Type B pancreatic cell (in vitro differentiated cells): ENCODE data around the gene BMP8A. TPM values are rescaled to one million over a fixed set of nuclear protein-coding genes. Genes with fewer than 3 reads are reported as not detected.

Source experiments
- DNase-seq: peaks from one replicate; pipeline ENCODE4 v3.0.0; 2021; ENCODE audit warnings: mixed read lengths; ENCODE audit not compliant: unreplicated experiment; ENCODE audit errors: extremely low spot score
- H3K27ac Mint-ChIP-seq: 2 replicates; pipeline ENCODE4 v1.8.0; 2021; ENCODE audit warnings: mild to moderate bottlenecking, mixed read lengths
- H3K27me3 Mint-ChIP-seq: 2 replicates; pipeline ENCODE4 v1.8.0; 2021; ENCODE audit warnings: mixed read lengths
- H3K36me3 Mint-ChIP-seq: 2 replicates; pipeline ENCODE4 v1.8.0; 2021; ENCODE audit warnings: mixed read lengths
- H3K4me1 Mint-ChIP-seq: one replicate; pipeline ENCODE4 v1.8.0; 2021; ENCODE audit warnings: mixed read lengths; ENCODE audit not compliant: unreplicated experiment
- H3K4me3 Mint-ChIP-seq: 2 replicates; pipeline ENCODE4 v1.8.0; 2021; ENCODE audit warnings: mild to moderate bottlenecking, mixed read lengths
- H3K9me3 Mint-ChIP-seq: 2 replicates; pipeline ENCODE4 v1.8.0; 2021; ENCODE audit warnings: mixed read lengths
- total RNA-seq: library from RNA; stranded (reverse); gene quantifications from 2 replicates; pipeline ENCODE4 v1.2.1, GENCODE V29; 2021; ENCODE audit warnings: low replicate concordance
- TF ChIP-seq, protein P1 (sequence below): fragments of 200-600 bp; sonication (generic); conservative IDR thresholded peaks from 2 replicates; pipeline ENCODE4 v1.5.0; 2021; ENCODE audit warnings: antibody characterized with exemption, mild to moderate bottlenecking

BMP8A gene
- total RNA-seq, 1 donor from 2014 or later, result 1.1 TPM

DNA sequence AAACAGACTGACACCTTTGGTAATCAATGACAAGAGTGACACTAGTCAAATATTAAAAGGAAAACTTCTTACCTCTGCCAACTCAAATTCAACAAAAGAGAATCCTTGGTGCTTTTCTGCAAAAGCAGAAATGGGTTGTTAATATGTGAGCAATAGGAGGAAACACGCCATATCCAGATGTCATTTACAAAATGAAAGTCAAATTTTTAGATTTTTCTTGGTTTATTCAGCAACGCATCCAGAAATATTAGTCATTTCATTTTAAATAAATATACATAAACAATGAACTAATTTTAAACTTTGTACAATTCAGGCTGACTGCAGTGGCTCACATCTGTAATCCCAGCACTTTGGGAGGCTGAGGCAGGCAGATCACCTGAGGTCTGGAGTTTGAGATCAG, 62.8 kb downstream of the BMP8A start:
- TF ChIP-seq, protein P1, sequence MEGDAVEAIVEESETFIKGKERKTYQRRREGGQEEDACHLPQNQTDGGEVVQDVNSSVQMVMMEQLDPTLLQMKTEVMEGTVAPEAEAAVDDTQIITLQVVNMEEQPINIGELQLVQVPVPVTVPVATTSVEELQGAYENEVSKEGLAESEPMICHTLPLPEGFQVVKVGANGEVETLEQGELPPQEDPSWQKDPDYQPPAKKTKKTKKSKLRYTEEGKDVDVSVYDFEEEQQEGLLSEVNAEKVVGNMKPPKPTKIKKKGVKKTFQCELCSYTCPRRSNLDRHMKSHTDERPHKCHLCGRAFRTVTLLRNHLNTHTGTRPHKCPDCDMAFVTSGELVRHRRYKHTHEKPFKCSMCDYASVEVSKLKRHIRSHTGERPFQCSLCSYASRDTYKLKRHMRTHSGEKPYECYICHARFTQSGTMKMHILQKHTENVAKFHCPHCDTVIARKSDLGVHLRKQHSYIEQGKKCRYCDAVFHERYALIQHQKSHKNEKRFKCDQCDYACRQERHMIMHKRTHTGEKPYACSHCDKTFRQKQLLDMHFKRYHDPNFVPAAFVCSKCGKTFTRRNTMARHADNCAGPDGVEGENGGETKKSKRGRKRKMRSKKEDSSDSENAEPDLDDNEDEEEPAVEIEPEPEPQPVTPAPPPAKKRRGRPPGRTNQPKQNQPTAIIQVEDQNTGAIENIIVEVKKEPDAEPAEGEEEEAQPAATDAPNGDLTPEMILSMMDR, result no peak
- Mint-ChIP-seq H3K27ac (no peak overlapping the region), H3K27me3 (no peaks in the 10 kb centered on the region), H3K4me3 (no peak overlapping the region), H3K9me3 (no peaks in the 10 kb centered on the region), H3K36me3 (peaks cover 11% of the 10 kb centered on the region), H3K4me1 (no peaks in the 10 kb centered on the region)
- no peak for DNase-seq

DNA sequence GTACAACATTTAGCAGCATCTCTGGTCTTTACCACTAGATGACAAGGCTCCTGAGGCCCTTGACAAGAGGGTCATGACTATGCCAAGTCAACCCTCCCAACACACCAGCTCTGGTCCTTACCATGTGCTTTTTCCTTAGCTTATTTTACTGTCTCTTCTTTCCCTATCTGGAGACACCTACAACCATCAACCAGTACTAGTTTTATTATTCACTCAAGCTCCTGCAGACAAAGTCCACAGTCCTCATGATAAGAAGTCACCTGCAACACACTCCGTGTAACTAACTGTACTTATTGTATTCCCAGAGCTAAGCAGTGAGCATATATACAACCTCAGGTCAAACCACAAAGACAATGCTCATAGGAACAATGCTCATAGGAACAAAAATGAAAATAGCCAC, 69.8 kb downstream of the BMP8A start:
- H3K27me3 Mint-ChIP-seq, result no peaks in the 10 kb centered on the region
- H3K27ac Mint-ChIP-seq, result peak overlapping the region; percentile 16
- peaks cover 57% of the 10 kb centered on the region for H3K36me3 Mint-ChIP-seq
- no peak for DNase-seq
- TF ChIP-seq, protein P1, result no peak
- no peaks in the 10 kb centered on the region for H3K4me1 Mint-ChIP-seq
- no peaks in the 10 kb centered on the region for H3K9me3 Mint-ChIP-seq
- no peak overlapping the region for H3K4me3 Mint-ChIP-seq

DNA sequence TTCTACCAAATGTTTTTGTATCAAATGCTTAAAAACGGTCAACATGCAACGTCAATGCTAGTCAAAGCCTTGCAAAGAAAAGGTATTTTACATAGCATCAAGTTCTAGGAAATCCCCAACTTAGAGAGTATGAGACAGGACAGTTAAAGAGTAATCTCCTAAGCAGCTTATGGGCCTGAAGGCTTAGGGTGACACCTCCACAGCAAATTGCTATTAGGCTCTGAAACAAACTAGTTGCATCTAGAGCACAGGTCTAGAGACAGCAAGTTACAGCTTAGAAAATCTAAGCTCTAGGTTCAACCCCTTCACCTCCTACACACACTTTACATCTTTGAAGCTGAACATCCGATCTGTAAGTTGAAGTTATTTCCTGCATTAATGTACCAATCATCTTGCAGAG, 71.5 kb downstream of the BMP8A start:
- H3K27me3 Mint-ChIP-seq, result no peaks in the 10 kb centered on the region

DNA sequence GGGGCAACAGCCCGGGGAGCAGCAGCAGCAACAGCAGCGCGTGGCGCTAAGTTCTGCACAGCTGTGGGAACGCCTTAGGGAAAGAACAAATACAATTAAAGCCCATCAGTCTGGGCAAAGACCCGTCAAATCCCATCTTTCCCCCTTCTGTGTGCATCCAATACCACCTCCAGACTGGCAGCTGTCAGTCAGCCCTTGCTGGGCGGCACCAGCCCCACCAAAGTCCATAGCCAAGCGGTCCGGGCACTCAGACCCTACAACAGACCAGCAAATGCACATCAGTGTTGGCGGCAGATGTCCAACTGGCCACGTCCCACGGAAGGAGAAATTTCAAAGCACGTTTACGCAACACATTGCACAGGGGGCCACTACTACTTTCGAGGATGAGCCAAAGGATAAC, 72.2 kb downstream of the BMP8A start:
- no peak for DNase-seq
- no peak overlapping the region for H3K27ac Mint-ChIP-seq
- H3K4me3 Mint-ChIP-seq, result no peak overlapping the region
- H3K36me3 Mint-ChIP-seq, result peaks cover 71% of the 10 kb centered on the region
- H3K27me3 Mint-ChIP-seq, result no peaks in the 10 kb centered on the region
- TF ChIP-seq, protein P1, result no peak
- H3K9me3 Mint-ChIP-seq, result no peaks in the 10 kb centered on the region
- H3K4me1 Mint-ChIP-seq, result peaks cover 7% of the 10 kb centered on the region

More for the DNA sequence above, 71.5 kb downstream of the BMP8A start:
- H3K36me3 Mint-ChIP-seq, result peaks cover 71% of the 10 kb centered on the region
- H3K9me3 Mint-ChIP-seq, result no peaks in the 10 kb centered on the region
- H3K4me1 Mint-ChIP-seq, result peaks cover 7% of the 10 kb centered on the region
- no peak overlapping the region for H3K27ac Mint-ChIP-seq
- no peak for DNase-seq
- TF ChIP-seq, protein P1, result no peak
- H3K4me3 Mint-ChIP-seq, result no peak overlapping the region

DNA sequence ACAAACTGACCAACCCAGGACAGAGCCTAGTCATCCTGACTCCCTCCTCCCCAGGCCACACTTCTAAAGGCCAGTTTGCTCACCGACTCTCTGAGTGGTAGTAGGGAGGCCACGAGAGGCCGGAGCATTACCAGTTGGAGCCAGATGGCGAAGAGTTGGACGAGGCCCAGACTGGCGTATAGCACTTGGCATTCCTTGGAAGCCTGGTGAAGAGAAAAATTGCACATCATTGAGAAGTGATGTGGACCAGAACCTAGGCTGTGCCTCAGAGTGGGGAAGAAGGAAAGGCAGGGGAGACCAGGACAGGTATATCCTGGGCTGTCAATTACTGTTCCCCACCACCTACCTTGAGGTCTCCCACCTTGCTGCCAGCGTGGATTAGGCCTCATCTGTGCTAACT, 72.9 kb downstream of the BMP8A start:
- Mint-ChIP-seq H3K27ac (no peak overlapping the region), H3K4me3 (no peak overlapping the region), H3K27me3 (no peaks in the 10 kb centered on the region), H3K36me3 (peaks cover 71% of the 10 kb centered on the region), H3K9me3 (no peaks in the 10 kb centered on the region), H3K4me1 (peaks cover 7% of the 10 kb centered on the region)
- TF ChIP-seq, protein P1, result no peak
- DNase-seq, result no peak

DNA sequence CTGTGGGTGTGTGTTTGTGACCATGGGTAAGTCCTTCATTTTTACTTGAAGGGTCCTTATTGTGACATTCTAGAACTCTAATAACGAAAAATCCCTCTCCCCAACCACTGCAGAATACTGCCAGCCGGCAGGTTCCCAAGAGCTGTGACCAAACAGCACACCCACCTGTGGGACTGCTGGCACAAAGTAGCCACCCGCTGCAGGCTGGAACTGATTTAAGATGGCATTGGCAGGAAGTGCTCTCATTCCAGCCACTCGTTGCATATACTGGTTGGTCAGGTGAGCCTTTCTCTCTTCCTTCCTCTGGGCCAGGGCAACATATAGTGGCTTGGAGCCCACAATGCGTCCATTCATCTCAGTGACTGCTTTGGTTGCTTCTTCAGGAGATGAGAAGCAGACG, 73.5 kb downstream of the BMP8A start:
- Mint-ChIP-seq H3K36me3 (peaks cover 74% of the 10 kb centered on the region), H3K27me3 (no peaks in the 10 kb centered on the region), H3K4me1 (peaks cover 7% of the 10 kb centered on the region), H3K9me3 (no peaks in the 10 kb centered on the region), H3K4me3 (no peak overlapping the region), H3K27ac (no peak overlapping the region)
- TF ChIP-seq, protein P1, result no peak
- no peak for DNase-seq
